Endothelial cell of umbilical vein (primary cell): ENCODE data around the gene DHX36. TPM values are rescaled to one million over a fixed set of nuclear protein-coding genes. Genes with fewer than 3 reads are reported as not detected.

Experiments
- BruUV-seq: library from RNA; stranded (reverse); fragments of 400-500 nt; replicated peaks from 2 replicates; lab custom pipeline; 2021; lab: Mats Ljungman, UMichigan
- CTCF ChIA-PET: fragments of 300-600, 350-600 bp; sonication (Branson Sonifier 250); formaldehyde crosslinking; loops from one replicate; lab custom pipeline; 2021; ENCODE audit warnings: antibody characterized with exemption, inconsistent platforms; lab: Charles Lee
- POLR2A ChIA-PET: fragments of 300-600, 350-600 bp; sonication (Branson Sonifier 250); formaldehyde crosslinking; loops from one replicate; lab custom pipeline; 2021; ENCODE audit warnings: antibody characterized with exemption, inconsistent platforms; lab: Charles Lee
- DNase-seq: peaks from one replicate; pipeline ENCODE4 v3.0.0-alpha.2; 2011; ENCODE audit warnings: low read depth, low spot score
- FAIRE-seq: peaks from 2 replicates; lab custom pipeline; 2011; peaks lifted over from hg19 to GRCh38; lab: Jason Lieb, UNC
- H2AFZ ChIP-seq: 2 replicates; pipeline ENCODE4 v1.6.0; 2012; ENCODE audit warnings: low read depth, low read length, control low read depth, inconsistent platforms
- H3K27ac ChIP-seq: 2 replicates; pipeline ENCODE4 v1.5.1; 2011; ENCODE audit warnings: low read depth, mild to moderate bottlenecking, control low read depth, low read length, moderate library complexity; ENCODE audit not compliant: insufficient read depth
- H3K27me3 ChIP-seq, 2 experiments: 2 replicates each; pipeline versions ENCODE4 v1.6.0 to v1.6.1; 2011; ENCODE audit warnings: low read length in 2 of 2, mixed read lengths in 1 of 2; ENCODE audit not compliant: control insufficient read depth in 2 of 2, insufficient read depth in 2 of 2
- H3K36me3 ChIP-seq, 2 experiments: 2 replicates in 1 of 2; 3 replicates in 1 of 2; pipeline ENCODE4 v1.5.1; 2011; ENCODE audit warnings: low read length in 2 of 2, mild to moderate bottlenecking in 1 of 2, moderate library complexity in 1 of 2; ENCODE audit not compliant: control insufficient read depth in 2 of 2, insufficient read depth in 2 of 2; ENCODE audit errors: extremely low read depth in 1 of 2
- H3K4me1 ChIP-seq: 3 replicates; pipeline ENCODE4 v1.5.1; 2011; ENCODE audit warnings: mild to moderate bottlenecking, low read length; ENCODE audit not compliant: control insufficient read depth, insufficient read depth; ENCODE audit errors: extremely low read depth
- H3K4me2 ChIP-seq: 2 replicates; pipeline ENCODE4 v1.6.1; 2011; ENCODE audit warnings: low read length, control low read depth, mixed read lengths; ENCODE audit not compliant: insufficient read depth
- H3K4me3 ChIP-seq, 3 experiments: fragments of 200-600 bp in 1 of 3; sonication (generic), shearing (Covaris generic) in 1 of 3; replicated peaks in 1 of 3; 2 replicates each; pipeline ENCODE4 v1.5.1; 2011 to 2016; ENCODE audit warnings: control low read depth in 3 of 3, low read length in 3 of 3, mild to moderate bottlenecking in 2 of 3, inconsistent platforms in 1 of 3, low read depth in 1 of 3, moderate library complexity in 1 of 3; ENCODE audit not compliant: insufficient read depth in 1 of 3
- H3K79me2 ChIP-seq: 2 replicates; pipeline ENCODE4 v1.6.0; 2012; ENCODE audit warnings: low read length, inconsistent platforms; ENCODE audit not compliant: control insufficient read depth, insufficient read depth
- H3K9ac ChIP-seq: replicated peaks from 2 replicates; pipeline ENCODE3; 2011; ENCODE audit warnings: low read length, control low read depth; ENCODE audit not compliant: insufficient read depth; ENCODE audit errors: extremely low read depth
- H3K9me1 ChIP-seq: replicated peaks from 3 replicates; pipeline ENCODE4 v1.6.0; 2011; ENCODE audit warnings: mild to moderate bottlenecking, low read length; ENCODE audit not compliant: control insufficient read depth, insufficient read depth; ENCODE audit errors: extremely low read depth
- H3K9me3 ChIP-seq: replicated peaks from 2 replicates; pipeline ENCODE4 v1.5.1; 2012; ENCODE audit warnings: low read length, inconsistent platforms; ENCODE audit not compliant: control insufficient read depth, insufficient read depth
- H4K20me1 ChIP-seq: replicated peaks from 2 replicates; pipeline ENCODE3; 2011; ENCODE audit warnings: mild to moderate bottlenecking, low read length; ENCODE audit not compliant: control insufficient read depth, insufficient read depth; ENCODE audit errors: extremely low read depth
- EZH2 ChIP-seq: IDR thresholded peaks from 2 replicates; pipeline ENCODE4 v1.6.1; 2012; ENCODE audit warnings: borderline replicate concordance, low read depth, mild to moderate bottlenecking, moderate library complexity, low read length, inconsistent platforms; ENCODE audit not compliant: severe bottlenecking
- FOS ChIP-seq: IDR thresholded peaks from 2 replicates; pipeline ENCODE4 v1.6.1; 2011; ENCODE audit warnings: mild to moderate bottlenecking, low read length, moderate library complexity, borderline replicate concordance; ENCODE audit not compliant: insufficient read depth
- GATA2 ChIP-seq: IDR thresholded peaks from 2 replicates; pipeline ENCODE4 v1.7.0; 2011; ENCODE audit warnings: low read depth, mild to moderate bottlenecking, moderate library complexity, mixed read lengths, low read length; ENCODE audit not compliant: insufficient read length, insufficient read depth
- JUN ChIP-seq: IDR thresholded peaks from 2 replicates; pipeline ENCODE4 v1.6.1; 2011; ENCODE audit warnings: borderline replicate concordance, low read depth; ENCODE audit not compliant: insufficient read length, insufficient read depth
- MYC ChIP-seq: IDR thresholded peaks from one replicate; pipeline ENCODE4 v1.6.1; 2011; ENCODE audit warnings: mild to moderate bottlenecking, low read depth, low read length
- POLR2A ChIP-seq: IDR thresholded peaks from 2 replicates; pipeline ENCODE4 v1.6.1; 2012; ENCODE audit warnings: low read depth, mild to moderate bottlenecking, control low read depth, low read length
- POLR2AphosphoS5 ChIP-seq: IDR thresholded peaks from 2 replicates; pipeline ENCODE4 v1.6.1; 2012; ENCODE audit warnings: low read depth, mild to moderate bottlenecking, control low read depth, low read length, moderate library complexity; ENCODE audit not compliant: insufficient read depth
- dilution Hi-C: fragments of 300-500 bp; cut with MboI; formaldehyde crosslinking; loops from one replicate; pipeline ENCODE4 v1.15.0; 2019; ENCODE audit warnings: low sequenced_read_pairs; ENCODE audit not compliant: extremely low pct_ligation_motif_present
- intact Hi-C: fragments of 100-400 bp; cut with micrococcal nuclease; formaldehyde crosslinking; loops from one replicate; pipeline ENCODE4 v1.10.0; 2022
- polyA plus RNA-seq, 4 experiments: library from polyadenylated mRNA; depleted of rRNA in 3 of 4; stranded (reverse) in 3 of 4; unstranded in 1 of 4; fragments of >200 nt; gene quantifications; 2 replicates each; pipeline versions ENCODE4 v1.2.1 to v1.2.3, GENCODE V29; 2011 to 2012; ENCODE audit warnings: missing spikeins in 1 of 4
- total RNA-seq: library from RNA; stranded (reverse); gene quantifications from 2 replicates; pipeline ENCODE4 v1.2.3, GENCODE V29; 2021
- TF ChIP-seq, protein P1 (sequence below): IDR thresholded peaks from 2 replicates; pipeline ENCODE4 v1.6.1; 2011; ENCODE audit not compliant: insufficient read depth, insufficient read length
- TF ChIP-seq, protein P2 (sequence below), 2 donors: IDR thresholded peaks; 1 replicate in 1 of 2; 2 replicates in 1 of 2; pipeline ENCODE4 v1.5.1; 2011; ENCODE audit warnings: low read length in 2 of 2, mild to moderate bottlenecking in 2 of 2, moderate library complexity in 2 of 2, control low read depth in 1 of 2, inconsistent platforms in 1 of 2, low read depth in 1 of 2; ENCODE audit not compliant: insufficient read depth in 1 of 2; ENCODE audit errors: extremely low read depth in 1 of 2

Gene DHX36
- total and polyA plus RNA-seq, 2 donors (not counting 3 experiments of a cell fraction or from before 2014, with no cell fraction given), result 19.6 to 52.7 TPM

DNA sequence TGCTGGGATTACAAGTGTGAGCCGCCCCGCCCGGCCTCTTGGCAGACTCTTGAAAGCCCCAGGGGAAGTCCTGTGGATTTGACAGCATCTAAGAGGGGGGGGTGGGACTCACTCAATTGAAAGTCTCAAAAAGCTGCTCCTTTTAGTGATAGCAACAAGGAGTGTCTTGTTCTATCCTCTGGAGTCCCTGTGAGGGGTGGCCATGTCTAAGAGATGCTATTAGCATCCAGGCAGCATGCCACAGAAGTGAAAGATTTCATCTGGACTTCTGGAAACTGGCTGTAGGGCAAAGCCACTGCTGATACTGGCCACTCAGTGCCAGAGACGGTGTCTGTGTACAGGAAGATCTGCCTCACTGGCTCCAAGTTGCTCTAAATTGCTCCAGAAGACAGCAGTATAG is 74.0 kb downstream of the DHX36 start:
- no peak overlapping the region for H2AFZ ChIP-seq
- no peaks in the 10 kb centered on the region for H3K36me3 ChIP-seq
- no peak overlapping the region for H3K9ac ChIP-seq
- dilution Hi-C loops, result no loop called here
- no peak overlapping the region for H3K4me3 ChIP-seq
- intact Hi-C loops, result loop anchor here (10.0 kb wide), 1 partner anchor 125 kb away; the partner anchor contains the start of gene ARHGEF26
- H3K27ac ChIP-seq, result no peak overlapping the region
- H4K20me1 ChIP-seq, result no peaks in the 10 kb centered on the region
- H3K79me2 ChIP-seq, result no peaks in the 10 kb centered on the region
- no peaks in the 10 kb centered on the region for H3K9me1 ChIP-seq
- no peak overlapping the region for H3K4me2 ChIP-seq
- no peaks in the 10 kb centered on the region for H3K4me1 ChIP-seq
- CTCF ChIA-PET, result no interaction called here
- TF ChIP-seq, protein P1, sequence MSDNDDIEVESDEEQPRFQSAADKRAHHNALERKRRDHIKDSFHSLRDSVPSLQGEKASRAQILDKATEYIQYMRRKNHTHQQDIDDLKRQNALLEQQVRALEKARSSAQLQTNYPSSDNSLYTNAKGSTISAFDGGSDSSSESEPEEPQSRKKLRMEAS, result no peak
- TF ChIP-seq JUN, result no peak
- no peak for TF ChIP-seq MYC
- no peak for TF ChIP-seq FOS
- TF ChIP-seq, protein P2, sequence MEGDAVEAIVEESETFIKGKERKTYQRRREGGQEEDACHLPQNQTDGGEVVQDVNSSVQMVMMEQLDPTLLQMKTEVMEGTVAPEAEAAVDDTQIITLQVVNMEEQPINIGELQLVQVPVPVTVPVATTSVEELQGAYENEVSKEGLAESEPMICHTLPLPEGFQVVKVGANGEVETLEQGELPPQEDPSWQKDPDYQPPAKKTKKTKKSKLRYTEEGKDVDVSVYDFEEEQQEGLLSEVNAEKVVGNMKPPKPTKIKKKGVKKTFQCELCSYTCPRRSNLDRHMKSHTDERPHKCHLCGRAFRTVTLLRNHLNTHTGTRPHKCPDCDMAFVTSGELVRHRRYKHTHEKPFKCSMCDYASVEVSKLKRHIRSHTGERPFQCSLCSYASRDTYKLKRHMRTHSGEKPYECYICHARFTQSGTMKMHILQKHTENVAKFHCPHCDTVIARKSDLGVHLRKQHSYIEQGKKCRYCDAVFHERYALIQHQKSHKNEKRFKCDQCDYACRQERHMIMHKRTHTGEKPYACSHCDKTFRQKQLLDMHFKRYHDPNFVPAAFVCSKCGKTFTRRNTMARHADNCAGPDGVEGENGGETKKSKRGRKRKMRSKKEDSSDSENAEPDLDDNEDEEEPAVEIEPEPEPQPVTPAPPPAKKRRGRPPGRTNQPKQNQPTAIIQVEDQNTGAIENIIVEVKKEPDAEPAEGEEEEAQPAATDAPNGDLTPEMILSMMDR (IDR thresholded peaks at IDR 0.05; ENCODE audit: extremely low read depth in 1 of 2, insufficient read depth in 1 of 2, low read depth in 1 of 2, low read length in 2 of 2), result no peak
- no peak for TF ChIP-seq EZH2
- no peak for TF ChIP-seq POLR2AphosphoS5
- TF ChIP-seq POLR2A, result no peak
- no peak for TF ChIP-seq GATA2
- BruUV-seq, result no TSS peak
- POLR2A ChIA-PET, result no interaction called here
- no peaks in the 10 kb centered on the region for H3K27me3 ChIP-seq
- H3K9me3 ChIP-seq, result no peaks in the 10 kb centered on the region
- FAIRE-seq, result no peak
- no peak for DNase-seq
